Measurements from ENCODE around the gene EXOSC5. TPM values are rescaled to one million over a fixed set of nuclear protein-coding genes. Genes with fewer than 3 reads are reported as not detected.

EXOSC5 gene
- total and polyA plus RNA-seq, 2 of the 13 experiments (the other 11 are each of a cell fraction or from before 2014, with no cell fraction given): 24.1 to 26.5 TPM

- no peak overlapping the region for H3K27ac ChIP-seq (ENCODE audit: extremely low read length, insufficient read depth, low read length)
- no peak for FAIRE-seq
- ChIA-PET CTCF (ENCODE audit: low intra/inter-chr PET ratio, low total read pairs) (no interaction called here), POLR2A (no interaction called here)
- H3K4me2 ChIP-seq (ENCODE audit: low read depth, low read length): no peak overlapping the region
- DNase-seq (ENCODE audit: low spot score): no peak
- 86% methylated on average over 11 of the region's 11 CpGs for WGBS (ENCODE audit: low lambda C conversion rate)
- TF ChIP-seq FUBP1 (CRISPR knock-in tag; IDR thresholded peaks at IDR 0.05; ENCODE audit: borderline replicate concordance): no peak
- TF ChIP-seq ZBTB26 (CRISPR knock-in tag; IDR thresholded peaks at IDR 0.05; ENCODE audit: borderline replicate concordance): no peak
- no peak for TF ChIP-seq ZNF546 (CRISPR knock-in tag; conservative IDR thresholded peaks at IDR 0.05)
- no peak for TF ChIP-seq RFX1 (IDR thresholded peaks at IDR 0.05)
- no peak for TF ChIP-seq SMAD9 (CRISPR knock-in tag; IDR thresholded peaks at IDR 0.05)
- no peak for TF ChIP-seq MED13 (CRISPR knock-in tag; IDR thresholded peaks at IDR 0.05)
- no peak for TF ChIP-seq ELF4 (CRISPR knock-in tag; IDR thresholded peaks at IDR 0.05; ENCODE audit: borderline replicate concordance)
- TF ChIP-seq ZMYM2 (CRISPR knock-in tag; IDR thresholded peaks at IDR 0.05): no peak
- no peak for TF ChIP-seq KLF11 (CRISPR knock-in tag; IDR thresholded peaks at IDR 0.05)
- TF ChIP-seq PATZ1 (CRISPR knock-in tag; IDR thresholded peaks at IDR 0.05): no peak
- TF ChIP-seq E2F1 (CRISPR knock-in tag; IDR thresholded peaks at IDR 0.05): no peak
- no peak for TF ChIP-seq TP53 (CRISPR knock-in tag; conservative IDR thresholded peaks at IDR 0.05)
- no peak for TF ChIP-seq ZNF335 (CRISPR knock-in tag; IDR thresholded peaks at IDR 0.05)
- TF ChIP-seq ZNF256 (CRISPR knock-in tag; conservative IDR thresholded peaks at IDR 0.05): no peak
- no peak for TF ChIP-seq KLF13 (CRISPR knock-in tag; IDR thresholded peaks at IDR 0.05)
- no peak for TF ChIP-seq ZNF562 (CRISPR knock-in tag; IDR thresholded peaks at IDR 0.05; ENCODE audit: borderline replicate concordance)
- TF ChIP-seq ZSCAN5A (CRISPR knock-in tag; IDR thresholded peaks at IDR 0.05; ENCODE audit: borderline replicate concordance): no peak
- TF ChIP-seq NFRKB (IDR thresholded peaks at IDR 0.05): no peak
- TF ChIP-seq NR2F2 (IDR thresholded peaks at IDR 0.05; ENCODE audit: borderline replicate concordance, low read depth): no peak
- TF ChIP-seq ZNF567 (CRISPR knock-in tag; IDR thresholded peaks at IDR 0.05; ENCODE audit: borderline replicate concordance): no peak
- intact Hi-C loops (cut with micrococcal nuclease; ENCODE audit: unreplicated experiment): no loop called here
- no TSS peak for BruUV-seq (replicated peaks)
- H3K36me3 ChIP-seq (replicated peaks in 1 of 2; ENCODE audit: control insufficient read depth in 1 of 2, insufficient read depth in 2 of 2, low read length in 2 of 2): peaks cover 20 to 29% of the 10 kb centered on the region in 2 experiments; a peak in 4 of 5 replicates
- ATAC-seq: no peak
- H3K27me3 ChIP-seq (ENCODE audit: control insufficient read depth in 1 of 2, insufficient read depth in 2 of 2, low read length in 2 of 2): no peaks in the 10 kb centered on the region
- H3K9ac ChIP-seq (ENCODE audit: insufficient read depth, low read depth, low read length): no peak overlapping the region
- in situ Hi-C loops (cut with HindIII; ENCODE audit: extremely low pct_ligation_motif_present, low pct_unique_long_range_greater_than_20kb): no loop called here
- no peaks in the 10 kb centered on the region for H4K20me1 ChIP-seq (ENCODE audit: insufficient read depth, low read length)
- peaks cover 13% of the 10 kb centered on the region for H3K79me2 ChIP-seq (ENCODE audit: insufficient read depth, low read length)
- no peaks in the 10 kb centered on the region for H3K9me3 ChIP-seq (ENCODE audit: low read length)
- H3K4me1 ChIP-seq (ENCODE audit: insufficient read depth, low read length): peaks cover 30% of the 10 kb centered on the region
- H2AFZ ChIP-seq (ENCODE audit: low read length): no peak overlapping the region
- H3K4me3 ChIP-seq (replicated peaks in 1 of 3; ENCODE audit: insufficient read depth in 1 of 3, low read depth in 2 of 3, low read length in 3 of 3): no peak overlapping the region
Measured at GRCh38 chr19:41391618-41392017, 5.5 kb downstream of the EXOSC5 start.
